HG02763 (cell line): Measurements from ENCODE around the gene CPXM2.

Source experiments
- ATAC-seq: cut with Tn5 transposase; IDR thresholded peaks from one replicate; pipeline ENCODE4 v1.9.1; 2021; ENCODE audit warnings: mild to moderate bottlenecking, moderate library complexity; ENCODE audit not compliant: unreplicated experiment

Gene CPXM2

DNA sequence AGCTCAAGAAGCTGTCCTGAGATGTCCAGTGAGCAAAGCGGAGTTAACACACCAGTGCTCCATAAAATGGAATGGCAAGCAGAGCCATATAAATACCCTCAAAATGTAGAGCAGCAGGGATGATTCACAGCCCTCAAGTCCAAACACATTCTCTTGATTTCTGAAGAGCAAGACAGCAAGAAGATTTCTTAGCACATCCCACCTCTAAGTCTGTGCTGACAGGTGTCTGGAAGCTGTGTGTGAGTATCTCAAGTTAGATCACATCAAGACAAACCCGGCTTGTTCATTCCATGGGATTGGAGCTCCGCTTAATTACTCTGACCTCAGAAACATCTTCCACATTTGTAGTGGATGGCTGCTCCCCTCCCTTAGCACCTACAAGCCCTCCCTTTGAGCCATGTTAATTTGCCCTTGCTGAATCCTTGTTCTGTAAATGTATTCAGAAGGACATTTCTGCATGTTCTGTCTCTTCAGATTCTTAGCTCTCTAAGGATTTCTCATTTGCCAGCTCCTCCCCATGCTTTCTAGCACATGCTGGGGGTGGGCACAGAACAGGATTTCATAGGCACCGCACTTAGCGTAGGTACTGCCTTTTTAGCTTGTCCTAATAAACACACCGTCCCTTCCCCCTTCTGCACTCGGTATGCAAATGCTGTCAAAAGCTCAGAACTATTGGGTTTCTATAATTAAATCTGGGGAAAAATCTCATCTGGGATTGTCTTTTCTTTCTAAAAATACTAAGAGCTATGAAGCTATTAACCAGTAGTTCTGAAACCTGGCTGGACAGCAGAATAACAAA, 112.7 kb downstream of the CPXM2 start:
- no peak for ATAC-seq

DNA sequence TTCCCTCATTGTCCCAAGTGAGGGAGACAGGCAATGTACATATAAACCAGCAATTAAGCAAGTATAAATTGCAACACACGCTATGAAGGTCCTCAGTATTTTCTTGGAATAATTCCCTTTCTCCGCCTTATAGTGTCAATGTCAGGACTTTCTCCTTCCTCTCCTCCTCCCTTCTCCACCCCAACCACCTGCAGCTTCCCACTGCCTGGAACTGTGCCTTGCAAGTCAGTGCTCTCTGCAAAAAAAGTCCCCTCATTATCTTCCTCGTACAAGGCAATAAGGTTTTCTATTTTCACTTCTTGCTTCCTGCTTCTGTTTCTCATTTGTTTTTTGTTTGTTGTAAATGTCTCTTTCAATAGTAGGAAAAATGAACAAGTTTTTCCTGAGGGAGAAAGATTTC, 113.7 kb downstream of the CPXM2 start:
- no peak for ATAC-seq

DNA sequence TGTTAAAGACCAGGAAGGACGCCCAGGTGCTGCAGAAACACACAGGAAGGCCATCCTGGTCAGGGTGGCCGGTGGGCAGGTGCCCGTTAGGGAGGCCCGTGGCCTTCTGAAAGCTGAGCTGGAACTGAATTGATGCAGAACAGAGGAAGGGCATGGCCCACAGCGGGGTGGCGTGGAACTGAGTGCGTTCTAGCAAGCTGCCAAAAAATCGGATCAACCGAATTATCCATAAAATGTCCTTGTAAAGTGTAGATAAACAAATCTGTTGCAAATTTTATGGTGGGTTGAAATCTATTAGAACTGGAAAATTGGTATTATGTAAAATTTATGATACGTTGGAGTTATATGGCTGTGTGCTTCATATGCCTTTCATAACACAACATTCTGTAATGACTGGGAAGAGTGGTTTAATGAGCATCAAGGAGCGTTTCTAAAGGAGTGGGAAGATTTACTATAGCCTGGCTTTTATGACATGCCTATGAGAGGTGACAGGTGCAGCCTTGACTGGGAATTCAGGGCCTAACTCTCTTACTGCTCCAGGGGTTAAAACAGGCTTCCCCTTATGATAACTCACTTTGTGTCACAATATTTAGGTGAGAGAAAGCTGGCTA, 117.4 kb downstream of the CPXM2 start:
- ATAC-seq: no peak

DNA sequence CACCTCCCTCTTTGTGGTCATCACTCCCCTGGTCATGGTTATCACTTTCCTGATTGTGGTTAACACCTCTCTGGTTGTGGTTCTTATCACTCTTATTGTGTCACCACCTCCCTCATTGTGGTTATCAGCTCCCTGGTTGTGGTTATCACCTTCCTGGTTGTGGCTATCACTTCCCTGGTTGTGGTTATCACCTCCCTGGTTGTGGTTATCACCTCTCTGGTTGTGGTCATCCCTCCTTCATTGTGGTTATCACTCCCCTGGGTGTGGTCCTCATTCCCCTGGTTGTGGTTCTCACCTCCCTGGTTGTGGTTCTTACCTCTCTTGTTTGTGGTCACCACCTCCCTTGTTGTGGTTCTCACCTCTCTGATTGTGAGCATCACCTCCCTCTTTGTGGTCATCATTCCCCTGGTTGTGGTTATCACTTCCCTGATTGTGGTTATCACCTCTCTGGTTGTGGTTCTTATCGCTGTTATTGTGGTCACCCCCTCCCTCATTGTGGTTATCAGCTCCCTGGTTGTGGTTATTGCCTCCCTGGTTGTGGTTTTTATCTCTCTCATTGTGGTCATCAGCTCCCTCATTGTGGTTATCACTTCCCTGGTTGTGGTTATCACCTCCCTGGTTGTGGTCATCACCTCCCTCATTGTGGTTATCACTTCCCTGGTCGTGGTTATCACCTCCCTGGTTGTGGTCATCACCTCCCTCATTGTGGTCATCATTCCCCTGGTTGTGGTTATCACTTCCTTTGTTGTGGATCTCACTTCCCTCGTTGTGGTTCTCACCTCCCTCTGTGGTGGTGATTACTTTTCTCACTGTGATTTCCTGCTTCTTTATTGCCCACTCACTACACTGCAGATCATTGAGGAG, 118.7 kb downstream of the CPXM2 start:
- no peak for ATAC-seq

DNA sequence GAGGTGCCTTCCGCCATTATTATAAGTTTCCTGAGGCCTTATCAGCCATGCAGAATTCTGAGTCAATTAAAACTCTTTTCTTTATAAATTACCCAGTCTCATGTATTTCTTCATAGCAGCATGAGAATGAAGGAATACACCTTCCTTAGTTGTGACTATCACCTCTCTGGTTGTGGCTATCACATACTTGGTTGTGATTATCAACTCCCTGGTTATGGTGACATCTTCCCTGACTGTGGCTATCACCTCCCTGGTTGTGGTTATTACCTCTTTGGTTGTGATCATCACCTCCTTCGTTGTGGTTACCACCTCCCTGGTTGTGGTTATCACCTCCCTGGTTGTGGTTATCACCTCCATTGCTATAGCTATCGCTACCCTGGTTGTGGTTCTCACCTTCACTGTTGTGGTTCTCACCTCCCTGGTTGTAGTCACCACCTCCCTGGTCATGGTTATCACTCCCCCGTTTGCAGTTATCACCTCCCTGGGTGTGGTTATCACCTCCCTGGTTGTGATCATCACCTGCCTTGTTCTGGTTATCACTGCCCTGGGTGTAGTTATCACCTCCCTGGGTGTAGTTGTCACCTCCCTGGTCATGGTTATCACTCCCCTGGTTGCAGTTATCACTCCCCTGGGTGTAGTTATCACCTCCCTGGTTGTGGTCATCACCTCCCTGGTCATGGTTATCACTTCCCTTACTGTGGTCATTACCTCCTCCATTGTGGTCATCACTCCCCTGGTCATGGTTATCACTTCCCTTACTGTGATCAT, 119.5 kb downstream of the CPXM2 start:
- no peak for ATAC-seq

DNA sequence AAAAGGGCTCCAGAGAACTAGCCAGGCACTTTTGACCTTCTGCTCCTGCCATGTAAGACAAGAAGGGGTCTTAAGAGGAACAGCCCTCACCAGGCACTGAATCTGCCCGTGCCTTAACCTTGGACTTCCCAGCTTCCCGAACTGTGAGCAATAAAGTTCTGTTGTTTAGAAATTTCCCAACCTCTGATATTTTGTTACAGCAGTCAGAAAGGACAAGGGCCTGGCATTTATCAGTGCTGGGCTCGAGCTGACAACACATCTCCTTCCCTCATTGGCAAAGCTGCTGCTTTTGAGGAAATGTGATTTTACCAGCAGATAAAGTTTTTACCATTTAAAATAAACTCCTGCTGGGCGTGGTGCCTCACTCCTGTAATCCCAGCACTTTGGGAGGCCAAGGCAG, 122.0 kb downstream of the CPXM2 start:
- no peak for ATAC-seq

DNA sequence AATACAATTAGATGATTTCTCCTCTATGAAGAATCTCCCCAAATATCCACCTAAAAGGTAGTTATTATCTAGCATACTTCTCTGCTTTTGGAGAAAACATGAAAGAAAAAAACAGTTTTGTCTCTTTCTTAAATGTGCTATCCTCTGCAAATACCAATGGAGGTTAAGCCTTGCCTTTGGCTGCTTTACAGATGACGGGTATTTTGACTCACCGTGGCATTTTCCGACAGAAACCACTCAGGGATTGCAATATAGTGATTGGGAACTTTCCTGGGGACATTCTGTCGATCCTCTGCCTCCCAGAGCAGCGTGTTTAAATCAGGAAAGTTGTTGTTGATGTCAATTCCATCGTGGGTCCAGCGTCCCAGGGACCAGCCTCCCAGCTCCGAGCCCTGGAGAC, 124.8 kb downstream of the CPXM2 start:
- no peak for ATAC-seq

DNA sequence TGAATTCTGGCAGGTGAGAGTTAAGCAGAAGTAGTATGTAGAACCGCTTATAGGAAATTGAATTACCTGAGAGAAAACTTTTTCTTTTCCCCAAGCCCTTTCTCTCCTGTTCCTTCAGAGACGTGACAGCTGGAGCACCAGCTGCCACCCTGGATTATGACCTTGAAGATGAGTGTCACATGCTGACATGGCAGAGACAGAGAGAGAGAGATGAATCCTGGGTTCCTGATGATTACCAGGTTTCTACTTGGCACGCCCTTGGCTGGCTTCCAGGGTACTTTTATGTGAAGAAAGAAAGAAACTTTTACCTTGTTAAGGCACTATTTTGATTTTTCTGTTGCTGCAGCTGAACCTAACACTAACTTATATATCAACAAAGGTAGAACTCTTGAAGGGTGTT, 125.6 kb downstream of the CPXM2 start:
- no peak for ATAC-seq

DNA sequence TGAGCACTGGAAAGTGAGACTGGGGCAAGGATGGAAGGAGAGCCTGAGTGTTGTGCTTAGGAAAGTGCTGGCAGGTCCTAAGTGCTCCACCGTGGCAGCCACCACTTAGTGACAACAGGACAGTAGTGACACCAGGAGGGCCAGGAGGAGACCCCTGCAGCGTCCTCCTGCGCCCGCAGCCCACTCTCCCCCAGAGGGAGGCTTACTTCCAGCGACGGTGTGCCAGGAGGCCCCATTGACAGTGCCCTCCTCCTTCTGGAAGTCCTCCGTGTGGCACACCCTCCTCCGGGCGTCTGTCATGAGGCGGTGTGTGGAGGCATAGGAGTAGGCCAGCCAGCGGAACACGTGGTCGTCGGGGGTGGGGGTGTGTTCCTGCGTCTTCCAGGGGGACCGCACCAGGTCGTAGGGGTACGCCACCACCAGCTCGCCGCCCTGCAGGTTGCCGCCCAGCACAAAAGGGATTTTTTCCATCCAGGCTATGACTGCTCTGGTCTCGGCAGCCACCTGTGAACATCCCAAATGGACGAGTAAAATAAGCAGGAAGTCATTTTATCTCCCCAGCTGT, 129.9 kb downstream of the CPXM2 start:
- no peak for ATAC-seq

DNA sequence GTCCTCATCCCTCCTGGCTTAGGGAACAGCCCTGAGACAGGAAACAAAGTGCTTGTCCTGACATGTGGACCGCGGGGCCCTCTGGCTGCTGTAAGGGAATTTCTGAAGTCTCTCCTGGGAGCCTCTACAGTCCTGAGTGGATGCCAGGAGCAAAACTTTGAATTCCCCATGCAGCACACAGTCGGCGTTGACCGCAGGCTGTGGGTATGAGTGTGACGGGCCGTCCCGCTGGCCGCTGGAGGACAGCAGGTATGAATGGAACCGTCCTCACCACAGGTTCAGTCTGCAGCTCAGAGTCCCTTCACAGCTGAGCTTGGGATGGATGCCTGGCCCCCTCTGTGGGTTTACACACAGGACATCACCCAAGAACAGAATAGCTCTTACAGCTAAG, 130.6 kb downstream of the CPXM2 start:
- no peak for ATAC-seq

DNA sequence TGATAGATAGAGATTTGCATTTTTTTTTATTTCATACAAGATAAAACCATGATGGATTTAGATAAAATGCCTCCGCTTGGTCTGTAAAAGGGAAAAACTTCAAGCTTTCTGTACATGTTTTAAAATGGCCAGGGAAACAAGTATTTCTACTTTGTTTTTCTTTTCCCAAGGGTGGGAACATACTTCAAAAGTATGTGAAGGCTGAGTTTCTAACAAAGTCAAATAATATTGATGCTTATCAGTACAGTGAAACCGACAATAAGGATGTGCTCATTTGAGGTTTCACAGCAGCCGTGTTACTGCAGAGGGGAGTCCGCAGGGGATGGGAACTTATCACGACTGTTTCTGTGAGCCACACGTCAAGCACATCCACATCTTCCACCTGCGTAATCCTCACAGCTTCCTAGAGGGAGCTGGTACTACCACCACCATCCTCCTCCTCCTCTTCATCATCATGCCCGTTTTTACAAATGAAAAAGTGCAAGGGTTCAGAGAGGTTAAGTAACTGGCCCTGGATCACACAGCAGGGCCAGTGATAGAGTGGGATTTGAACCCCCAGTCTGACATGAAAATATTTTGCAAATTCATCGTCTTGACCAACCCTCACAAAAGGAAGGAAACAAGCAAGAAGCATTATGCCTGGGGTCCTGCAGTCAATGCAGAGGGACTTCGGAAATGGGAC, 131.1 kb downstream of the CPXM2 start:
- ATAC-seq: no peak

DNA sequence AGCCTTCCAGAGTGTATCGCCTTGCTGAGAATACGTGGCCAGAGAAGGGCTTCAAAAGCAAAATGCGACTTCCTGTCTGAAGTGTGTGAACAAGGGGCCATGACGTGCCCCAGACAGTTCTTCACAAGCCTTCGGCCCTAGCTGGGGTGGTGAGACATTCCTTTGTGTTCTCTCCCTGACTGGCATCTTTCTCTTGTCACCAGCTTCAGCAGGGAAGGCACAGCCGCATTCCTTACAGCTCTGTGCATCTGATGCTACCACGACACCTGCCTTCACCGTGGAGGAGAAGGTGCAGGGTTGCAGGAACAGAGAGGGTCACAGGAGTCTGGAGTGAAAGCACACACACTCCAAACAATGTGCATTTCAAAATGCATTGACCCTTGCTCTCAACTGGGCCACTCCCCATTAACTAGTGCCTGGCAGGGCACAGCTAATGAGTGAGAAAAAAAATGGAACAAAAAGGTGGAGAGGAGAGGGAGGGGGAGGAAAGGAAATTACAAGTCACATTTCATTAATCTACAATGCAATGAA, 132.0 kb downstream of the CPXM2 start:
- no peak for ATAC-seq

DNA sequence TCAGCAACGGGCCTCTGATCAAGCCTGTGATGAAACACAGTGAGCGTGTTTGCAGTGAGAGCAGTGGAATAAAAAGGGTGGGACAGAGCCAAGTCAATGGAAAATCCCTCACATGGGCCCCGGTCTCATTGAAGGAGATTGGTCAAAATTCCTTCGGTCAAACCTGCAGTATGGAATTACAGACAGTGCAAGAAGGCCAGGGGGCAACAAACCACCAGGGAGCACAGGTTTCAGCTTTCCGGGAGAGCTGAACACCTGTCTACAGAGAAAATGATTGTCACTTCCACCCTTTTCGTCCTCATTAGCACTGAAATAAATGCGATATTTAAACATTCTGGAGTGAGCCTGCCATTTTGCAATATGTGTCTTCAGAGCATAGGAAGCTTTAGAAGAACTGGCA, 132.6 kb downstream of the CPXM2 start:
- ATAC-seq: no peak

DNA sequence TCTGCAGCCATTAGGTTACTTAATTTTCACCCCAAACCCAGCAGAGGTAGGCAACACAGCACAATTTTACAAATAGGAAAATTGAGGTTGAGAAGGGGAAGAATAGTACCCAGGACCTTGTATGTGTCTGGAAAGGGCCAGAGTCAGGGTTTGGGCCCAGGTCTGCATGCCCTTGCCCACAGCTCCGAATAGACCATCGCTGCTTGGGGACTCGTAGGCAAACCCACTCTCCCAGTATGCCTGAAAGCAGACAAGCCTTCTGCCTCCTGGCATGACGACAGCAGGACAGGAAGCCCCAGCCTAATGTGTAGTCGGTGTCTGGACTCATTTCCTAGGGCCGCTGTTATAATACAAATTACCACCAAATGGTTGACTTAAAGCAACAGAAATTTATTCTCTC, 133.8 kb downstream of the CPXM2 start:
- no peak for ATAC-seq

DNA sequence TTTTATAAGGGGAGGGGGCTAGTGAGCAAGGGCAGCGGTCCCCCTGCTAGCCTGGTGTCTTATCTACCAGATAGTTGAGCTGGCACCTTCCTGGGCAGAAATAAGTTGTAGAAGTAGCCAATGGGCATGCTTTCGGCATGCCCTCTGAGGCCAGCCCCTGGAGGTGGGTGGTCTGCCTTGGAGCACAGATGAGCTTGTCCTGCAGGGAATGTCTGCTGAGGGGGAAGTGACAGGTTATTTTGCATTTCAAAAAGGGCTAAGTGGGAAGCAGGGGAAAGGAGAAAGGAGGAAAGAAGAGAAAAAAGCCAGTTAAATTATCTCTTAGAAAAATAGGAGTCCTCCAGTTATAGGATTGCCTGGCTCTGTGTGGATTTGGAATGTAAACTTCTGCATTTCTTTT, 136.5 kb downstream of the CPXM2 start:
- no peak for ATAC-seq

DNA sequence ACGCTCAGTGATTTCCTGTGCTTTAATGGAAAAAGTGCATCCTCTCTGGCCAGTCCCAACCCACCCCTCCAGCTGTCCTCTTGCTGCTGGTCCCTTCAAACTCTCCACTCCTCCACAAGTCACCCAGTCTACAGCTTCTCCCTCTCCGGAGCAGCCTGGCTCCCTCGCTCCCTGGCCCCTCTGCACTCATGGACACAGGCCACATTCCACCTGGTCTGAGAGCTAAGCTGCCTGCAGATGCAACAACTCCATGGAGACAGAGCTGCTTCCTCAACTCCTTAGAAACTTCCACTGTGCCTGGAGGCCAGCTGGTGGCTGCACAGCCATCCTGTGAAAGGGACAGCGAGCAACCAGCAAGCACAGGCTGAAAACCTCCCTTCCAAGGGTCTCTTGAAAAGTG, 137.5 kb downstream of the CPXM2 start:
- ATAC-seq: no peak

DNA sequence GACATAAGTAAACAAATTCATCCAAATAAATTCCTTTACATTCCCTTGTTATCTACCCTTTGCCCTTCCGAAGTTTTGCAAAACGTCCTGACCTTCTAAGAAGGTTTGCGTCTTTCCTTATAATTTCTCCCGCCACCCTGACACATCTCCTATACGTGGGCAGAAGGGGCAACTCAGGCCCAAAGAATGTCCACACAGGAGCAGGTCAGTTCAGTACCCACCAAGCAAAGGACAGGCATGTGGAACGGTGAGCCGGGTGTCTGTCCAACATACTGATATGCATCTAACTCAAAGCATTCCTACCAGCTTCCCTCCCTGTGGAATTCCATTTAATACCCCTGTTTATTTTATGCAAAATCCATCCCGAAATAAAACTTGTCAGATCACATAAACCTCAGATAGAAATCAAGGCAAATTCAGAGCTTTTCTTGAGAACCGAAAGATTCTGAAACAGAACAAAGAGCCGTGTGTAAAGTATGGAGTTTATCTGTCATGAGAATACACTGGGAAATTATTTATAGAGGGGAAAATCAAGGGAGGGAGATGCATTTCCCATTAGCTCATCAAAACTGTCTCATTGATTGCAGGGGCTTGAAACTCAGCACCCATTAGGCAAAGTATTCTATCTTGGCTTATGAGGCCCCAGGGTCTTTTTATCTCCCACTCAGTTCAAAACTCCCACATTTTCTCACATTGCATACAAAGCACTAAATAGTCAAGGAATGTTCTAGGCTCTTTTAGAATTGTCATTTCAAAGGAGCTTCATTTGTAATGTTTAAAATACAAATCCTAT, 140.1 kb downstream of the CPXM2 start:
- no peak for ATAC-seq

DNA sequence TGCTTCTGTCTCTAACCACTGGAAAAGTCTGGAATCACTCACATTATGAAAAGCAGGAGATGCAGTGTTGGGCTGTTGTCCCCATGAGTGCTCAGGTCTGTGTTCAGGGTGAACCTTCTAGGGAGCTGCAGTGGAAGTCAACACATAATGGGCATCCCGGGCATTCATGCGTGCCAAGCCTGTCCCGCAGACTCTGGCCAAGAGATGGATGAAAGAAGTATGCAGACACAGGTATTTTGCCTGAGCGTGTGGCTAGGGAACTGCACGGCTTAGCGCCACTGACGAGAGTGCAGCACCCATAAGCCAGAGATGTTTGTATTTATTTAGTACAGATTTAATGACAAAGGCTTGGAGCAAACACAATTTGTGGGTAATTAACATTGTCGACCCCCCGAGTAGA, 140.7 kb downstream of the CPXM2 start:
- no peak for ATAC-seq

DNA sequence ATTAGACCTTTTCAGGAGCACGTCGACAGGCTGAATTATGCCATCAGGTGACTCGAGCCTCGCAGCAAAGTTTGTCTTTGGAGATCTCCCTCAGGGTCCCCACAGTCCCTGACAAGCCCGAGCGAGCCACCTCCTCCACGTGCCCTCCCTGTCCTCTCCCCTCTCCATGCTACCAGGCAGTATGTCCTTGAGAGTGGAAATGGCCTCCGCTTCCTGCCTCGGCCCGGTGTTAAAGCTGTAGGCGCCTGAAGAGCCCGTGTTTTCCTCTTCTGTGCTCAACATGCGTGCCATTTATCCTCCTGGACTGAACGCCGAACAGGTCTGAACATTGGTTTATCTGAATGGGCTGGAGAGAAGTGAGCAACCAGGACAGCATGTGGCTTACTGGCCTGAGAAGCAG, 142.9 kb downstream of the CPXM2 start:
- no peak for ATAC-seq
